Measurements from ENCODE around the gene MEA1.
"Not testable (repeated sequence)": the region's sequence is repeated elsewhere in the genome, so short reads cannot be mapped to it uniquely, and the experiment has no call there.

Gene MEA1

DNA sequence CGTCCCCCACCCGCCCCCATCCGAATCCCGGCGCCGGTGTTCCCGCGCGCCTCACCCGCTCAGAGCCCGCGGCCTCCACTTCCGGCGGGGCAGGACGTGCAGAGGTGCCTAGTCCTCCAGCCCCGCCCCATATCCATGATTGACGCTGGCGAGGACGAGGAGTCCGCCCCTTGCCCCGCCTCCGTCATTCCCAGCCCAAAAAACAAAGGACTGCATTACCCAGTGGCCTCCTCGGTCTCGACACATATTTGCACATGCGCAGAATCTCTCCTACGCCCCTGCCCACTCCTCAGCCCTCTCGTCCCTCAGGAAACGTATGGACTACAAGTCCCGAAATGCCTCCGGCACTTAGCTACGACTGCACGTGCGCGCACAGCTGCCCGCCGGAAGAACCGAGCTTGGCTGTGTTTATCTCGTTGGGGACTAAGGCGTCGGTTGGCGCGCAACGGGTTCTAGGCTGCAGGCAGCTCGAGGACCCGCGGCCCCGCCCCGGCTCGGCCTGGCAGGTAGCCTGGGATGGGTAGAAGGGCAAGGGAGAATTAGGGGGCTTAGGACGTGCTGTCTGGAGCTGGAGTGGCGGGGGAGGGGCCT, at the start of gene MEA1, which contains the start of gene KLHDC3:
MEA1 (minus strand) TSS at position 104 of the 591 bp plus-strand sequence. CDS start 133 bp downstream, outside the sequence.
KLHDC3 (plus strand) TSS at position 407 of the 591 bp plus-strand sequence. CDS start 2,944 bp downstream, outside the sequence.
- DNase-seq (ENCODE audit: low read depth) = peak; percentile 100

DNA sequence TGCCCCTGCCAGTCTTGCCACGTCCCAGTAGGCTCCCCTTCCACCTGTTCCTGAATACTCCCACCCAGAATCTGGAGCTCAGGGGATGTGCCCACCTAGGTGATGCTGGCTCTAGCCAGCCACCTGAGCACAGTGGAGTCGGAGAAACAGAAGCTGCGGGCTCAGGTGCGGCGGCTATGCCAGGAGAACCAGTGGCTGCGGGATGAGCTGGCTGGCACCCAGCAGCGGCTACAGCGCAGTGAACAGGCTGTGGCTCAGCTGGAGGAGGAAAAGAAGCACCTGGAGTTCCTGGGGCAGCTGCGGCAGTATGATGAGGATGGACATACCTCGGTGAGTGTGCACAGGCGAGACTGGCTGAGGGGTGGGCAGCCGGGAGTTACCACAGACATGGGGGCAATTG, 49.1 kb upstream of the MEA1 start:
- DNase-seq (ENCODE audit: low read depth) = no peak

DNA sequence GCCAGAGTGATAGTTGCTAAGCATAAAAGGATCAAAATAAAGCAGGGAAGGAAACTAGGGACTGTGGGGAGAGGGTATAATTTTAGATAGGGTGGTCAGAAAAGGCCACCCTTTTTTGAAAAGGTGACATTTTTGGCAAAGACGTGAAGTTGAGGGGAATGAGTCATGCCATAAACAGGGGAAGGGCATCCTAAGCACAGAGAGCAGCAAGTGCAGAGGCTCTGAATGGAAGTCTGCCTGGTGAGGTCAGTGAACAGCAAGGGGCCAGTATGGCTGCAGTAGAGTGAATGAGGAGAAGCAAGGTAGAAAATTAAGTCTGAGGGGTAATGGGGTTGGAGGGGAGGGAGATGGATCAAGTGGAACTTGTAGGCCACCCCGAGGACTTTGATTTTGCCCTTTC, 48.1 kb upstream of the MEA1 start:
- no peak for DNase-seq (ENCODE audit: low read depth)

GRCh38 chr6:43060755-43061633, 47.2 kb upstream of the MEA1 start:
- DNase-seq (ENCODE audit: low read depth) = no peak

- DNase-seq (ENCODE audit: low read depth) = no peak
Observed at GRCh38 chr6:43060034-43060754, 46.4 kb upstream of the MEA1 start.

- peak; percentile 97 for DNase-seq (ENCODE audit: low read depth)
Observed at GRCh38 chr6:43059168-43060033, 45.7 kb upstream of the MEA1 start, which contains the start of the genes KLC4 and MRPL2. Gene KLC4, plus strand, starts transcription at chr6:43059631. Its CDS starts 1,705 bp downstream, at chr6:43061336. Gene MRPL2, minus strand, starts transcription at chr6:43059434. Its CDS starts 53 bp downstream, at chr6:43059381.

- no peak for DNase-seq (ENCODE audit: low read depth)
Observed at GRCh38 chr6:43058531-43058930, 44.8 kb upstream of the MEA1 start.

GRCh38 chr6:43055966-43056365, 42.2 kb upstream of the MEA1 start:
- no peak for DNase-seq (ENCODE audit: low read depth)

DNA sequence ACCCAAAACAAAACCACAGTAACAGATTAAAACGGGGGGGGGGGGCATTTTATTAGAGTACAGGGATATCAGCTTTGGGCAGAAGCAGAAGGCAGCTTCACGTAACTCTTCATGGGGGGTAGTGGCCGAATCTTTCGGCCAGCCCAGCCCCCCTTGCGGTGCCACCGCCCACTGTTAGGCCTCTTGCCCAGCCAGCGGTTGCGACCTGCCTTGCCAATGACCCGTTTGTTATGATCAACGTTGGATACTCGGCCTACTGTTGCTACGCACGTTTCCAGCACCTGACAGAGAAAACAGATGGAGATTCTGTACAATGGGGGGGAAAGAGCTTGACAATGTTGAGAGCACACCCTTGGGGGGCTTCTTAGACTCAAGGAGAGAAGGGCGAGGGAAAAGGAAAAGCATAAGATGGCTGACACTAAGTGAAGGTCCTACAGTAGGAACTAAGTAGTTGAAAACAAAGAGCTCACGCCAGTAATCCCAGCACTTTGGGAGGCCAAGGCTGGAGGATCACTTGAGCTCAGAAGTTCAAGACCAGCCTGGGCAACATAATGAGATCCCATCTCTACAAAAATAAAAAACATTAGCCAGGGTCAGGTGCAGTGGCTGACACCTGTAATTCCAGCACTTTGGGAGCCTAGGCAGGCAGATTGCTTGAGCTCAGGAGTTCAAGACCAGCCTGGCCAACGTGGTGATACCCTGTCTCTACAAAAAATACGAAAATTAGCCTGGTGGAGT, 40.6 kb upstream of the MEA1 start:
- no peak for DNase-seq (ENCODE audit: low read depth)

DNA sequence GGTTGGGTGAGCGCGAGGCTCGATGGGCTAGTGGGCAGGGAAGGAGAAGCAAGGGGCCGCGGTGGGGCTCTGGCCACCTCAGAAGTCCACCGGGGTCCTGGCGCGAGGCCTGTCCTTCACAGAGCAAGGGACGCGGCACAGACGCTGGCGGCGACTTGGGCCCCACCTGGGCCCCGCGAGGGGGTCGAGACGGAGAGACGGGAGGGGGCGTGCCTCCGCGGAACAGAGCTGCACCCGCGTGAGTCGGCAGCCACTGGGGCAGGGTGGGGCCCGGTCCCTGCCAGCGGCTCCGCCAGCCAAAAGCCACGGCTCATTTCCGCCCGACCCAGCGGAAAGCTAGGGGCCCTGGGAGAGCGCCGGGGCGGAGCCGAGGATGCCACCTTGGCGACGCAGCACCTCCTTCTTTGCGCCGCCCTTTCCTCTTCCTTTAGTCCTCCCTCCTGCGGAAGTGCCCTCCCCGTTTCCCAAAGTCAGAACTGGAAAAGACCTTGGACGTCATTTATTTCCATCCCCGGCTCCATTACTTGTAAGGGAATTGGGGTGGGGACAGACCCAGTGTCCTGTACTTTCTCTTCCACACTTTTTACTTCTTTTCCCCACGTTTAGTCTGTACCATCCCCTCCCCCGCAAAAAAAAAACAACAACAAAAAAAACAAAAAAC, 39.9 kb upstream of the MEA1 start, which contains the start of gene CUL7:
CUL7 (minus strand) TSS at position 307 of the 661 bp plus-strand sequence. CDS start 1,063 bp downstream, outside the sequence.
- DNase-seq (ENCODE audit: low read depth) = peak; percentile 86

DNA sequence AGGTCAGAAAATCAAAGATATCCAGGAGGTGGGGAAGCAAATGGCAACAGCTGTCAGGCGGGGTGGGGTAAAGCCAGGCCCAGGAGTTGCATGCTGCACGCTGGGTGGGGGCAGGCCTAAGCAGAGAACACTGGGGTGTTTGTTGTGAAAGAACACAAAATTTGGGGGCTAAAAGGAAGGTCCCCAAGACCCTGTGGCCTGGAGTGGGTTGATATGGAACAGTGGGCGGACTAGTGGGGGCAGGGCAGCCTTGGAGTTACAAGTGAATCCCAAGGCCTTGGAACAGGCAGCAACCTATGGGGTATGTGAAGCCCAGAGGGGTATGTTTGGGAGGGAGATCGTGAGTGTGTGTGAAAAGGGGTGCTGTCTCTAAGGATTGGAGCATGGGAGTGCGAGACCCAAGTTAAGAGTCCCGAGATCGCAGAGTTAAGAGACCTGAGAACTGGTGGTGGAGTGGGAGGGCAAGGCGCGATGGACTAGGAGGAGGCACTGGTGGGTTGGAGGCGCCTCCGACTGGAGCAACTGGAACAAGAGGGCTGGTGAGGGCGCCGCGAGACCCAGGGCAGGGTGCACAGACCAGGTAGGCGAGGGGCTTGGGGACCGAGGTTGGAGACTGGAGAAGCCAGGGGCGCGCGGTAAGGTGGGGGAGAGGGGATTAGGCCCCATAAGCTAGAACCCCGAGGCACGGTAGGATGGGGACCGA, 39.2 kb upstream of the MEA1 start:
- DNase-seq (ENCODE audit: low read depth) = no peak

DNA sequence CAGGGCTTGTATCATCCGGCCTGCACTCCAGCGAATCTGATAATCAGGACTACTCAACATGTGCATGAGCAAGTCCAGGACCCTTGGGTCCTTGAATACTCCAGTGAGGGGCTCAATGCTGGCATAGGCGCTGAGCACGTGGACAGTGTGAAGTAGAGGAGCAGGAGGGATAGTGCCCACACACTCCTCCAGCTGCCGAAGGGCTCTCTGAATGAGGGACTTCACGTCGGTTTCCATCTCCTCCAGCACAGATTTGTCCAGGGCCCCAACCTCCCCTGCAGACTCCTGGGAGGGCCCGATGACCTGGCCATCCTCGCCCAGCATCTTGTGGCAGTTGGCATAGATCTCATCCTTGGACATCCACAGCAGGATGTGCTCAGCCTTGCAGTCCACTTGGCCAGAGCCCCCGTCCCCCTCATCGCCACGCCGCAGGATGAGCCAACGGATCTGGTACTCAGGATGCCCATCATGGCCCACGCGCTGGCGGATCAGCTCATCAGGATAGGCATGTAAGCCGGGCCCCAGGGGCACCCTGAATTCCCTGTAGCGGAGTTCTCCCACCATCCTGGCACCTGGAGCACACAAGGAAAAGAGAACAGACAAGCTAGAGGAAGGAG, 38.6 kb upstream of the MEA1 start:
- DNase-seq (ENCODE audit: low read depth) = no peak

- DNase-seq (ENCODE audit: low read depth) = no peak
Observed at GRCh38 chr6:43050981-43051380, 37.2 kb upstream of the MEA1 start.

GRCh38 chr6:43047998-43048397, 34.3 kb upstream of the MEA1 start:
- no peak for DNase-seq (ENCODE audit: low read depth)

GRCh38 chr6:43045371-43045930, 31.7 kb upstream of the MEA1 start:
- no peak for DNase-seq (ENCODE audit: low read depth)

- DNase-seq (ENCODE audit: low read depth) = no peak
Observed at GRCh38 chr6:43043310-43043709, 29.6 kb upstream of the MEA1 start.

DNA sequence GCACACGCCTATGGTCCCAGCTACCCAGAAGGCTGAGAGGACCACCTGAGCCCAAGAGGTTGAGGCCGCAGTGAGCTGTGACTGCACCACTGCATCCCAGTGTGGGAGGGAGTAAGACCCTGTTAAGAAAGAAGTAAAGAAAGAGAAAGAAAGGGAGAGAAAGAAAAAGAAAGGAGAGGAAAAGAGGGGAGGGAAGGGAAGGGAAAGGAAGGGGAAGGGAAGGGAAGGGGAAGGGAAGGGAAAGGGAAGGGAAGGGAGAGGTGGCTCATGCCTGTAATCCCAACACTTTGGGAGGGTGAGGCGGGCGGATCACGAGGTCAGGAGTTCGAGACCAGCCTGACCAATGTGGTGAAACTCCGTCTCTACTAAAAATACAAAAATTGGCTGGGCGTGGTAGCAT, 27.7 kb upstream of the MEA1 start:
- DNase-seq (ENCODE audit: low read depth) = not testable (repeated sequence)

DNA sequence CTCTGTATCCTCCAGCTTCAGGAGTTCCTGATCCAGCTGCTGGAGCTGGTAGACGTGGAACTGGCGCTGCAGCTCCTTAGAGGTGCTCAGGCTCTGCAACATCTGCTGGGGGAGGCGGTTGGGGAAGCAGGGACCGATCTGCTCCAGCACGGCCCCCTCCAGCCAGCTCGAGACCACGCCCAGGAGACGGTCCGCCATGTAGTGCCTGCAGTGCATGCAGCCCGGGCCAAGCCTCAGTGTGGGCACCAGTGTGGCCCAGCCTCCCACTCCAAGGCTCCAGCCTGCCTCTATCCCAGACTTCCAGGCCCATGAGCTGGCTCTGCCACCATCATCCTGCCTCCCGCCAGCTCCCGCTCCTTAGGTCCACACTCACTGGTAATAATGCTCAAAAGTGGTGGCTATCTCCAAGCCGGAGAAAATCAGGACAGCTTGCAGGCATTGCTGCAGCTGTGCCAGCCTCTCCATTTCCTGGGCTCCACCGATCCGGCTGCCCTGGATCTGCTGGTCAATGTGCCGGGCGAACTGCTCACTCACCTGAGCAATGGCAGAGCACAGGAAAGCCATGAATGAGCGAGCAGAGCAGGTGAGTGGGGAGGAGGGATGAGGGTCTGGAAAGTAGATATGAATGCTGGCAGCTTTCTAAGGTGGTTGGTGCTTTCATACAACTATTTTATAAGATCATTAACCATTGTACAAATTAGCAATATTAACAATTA, 27.0 kb upstream of the MEA1 start:
- DNase-seq (ENCODE audit: low read depth) = no peak
